Measurements from ENCODE around the gene CD69.

CD69 gene

GRCh38 chr12:9760699-9761418 lies at the start of gene CD69:
Gene CD69 (minus strand): TSS chr12:9760901. CDS start chr12:9760820, 81 bp downstream.
- no peak for DNase-seq

- no peak for DNase-seq
Observed at GRCh38 chr12:9809866-9810265, 49.2 kb upstream of the CD69 start.

GRCh38 chr12:9809338-9809737 lies 48.6 kb upstream of the CD69 start:
- no peak for DNase-seq

DNA sequence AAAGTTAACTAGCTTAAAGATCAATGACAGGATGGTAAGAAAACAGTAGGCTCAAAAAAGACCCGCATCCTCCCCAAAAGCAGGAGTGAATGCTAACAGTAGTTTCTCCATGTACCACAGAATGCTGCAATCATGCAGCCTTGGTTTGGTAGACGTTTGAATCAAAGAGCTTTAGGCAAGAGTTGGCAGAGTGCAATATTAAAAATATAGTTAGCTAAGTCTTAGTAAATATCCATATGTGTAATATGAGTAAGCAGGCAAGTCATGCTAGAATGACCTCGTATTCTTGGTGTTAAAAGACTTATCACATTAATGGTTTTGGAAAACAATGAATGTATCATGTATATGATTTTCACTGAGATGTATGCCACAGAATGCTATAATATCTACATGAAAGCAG lies 47.8 kb upstream of the CD69 start:
- no peak for DNase-seq

DNA sequence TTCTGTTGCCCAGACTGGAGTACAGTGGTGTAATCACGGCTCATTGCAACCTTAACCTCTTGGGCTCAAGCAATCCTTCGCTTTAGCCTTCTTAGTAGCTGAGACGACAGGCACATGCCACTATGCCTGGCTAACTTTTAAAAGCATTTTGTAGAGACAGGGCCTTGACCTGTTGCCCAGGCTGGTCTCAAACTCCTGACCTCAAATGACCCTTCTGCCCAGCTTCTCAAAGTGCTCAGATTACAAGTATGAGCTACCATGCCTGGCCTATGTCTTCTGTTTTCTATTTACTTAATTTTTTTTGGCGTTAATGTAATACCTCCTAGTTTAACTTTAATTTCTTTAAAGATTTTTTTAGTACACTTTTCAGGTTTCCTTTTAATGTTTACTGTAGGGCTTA lies 46.0 kb upstream of the CD69 start:
- no peak for DNase-seq

GRCh38 chr12:9805883-9806282 lies 45.2 kb upstream of the CD69 start:
- no peak for DNase-seq

DNA sequence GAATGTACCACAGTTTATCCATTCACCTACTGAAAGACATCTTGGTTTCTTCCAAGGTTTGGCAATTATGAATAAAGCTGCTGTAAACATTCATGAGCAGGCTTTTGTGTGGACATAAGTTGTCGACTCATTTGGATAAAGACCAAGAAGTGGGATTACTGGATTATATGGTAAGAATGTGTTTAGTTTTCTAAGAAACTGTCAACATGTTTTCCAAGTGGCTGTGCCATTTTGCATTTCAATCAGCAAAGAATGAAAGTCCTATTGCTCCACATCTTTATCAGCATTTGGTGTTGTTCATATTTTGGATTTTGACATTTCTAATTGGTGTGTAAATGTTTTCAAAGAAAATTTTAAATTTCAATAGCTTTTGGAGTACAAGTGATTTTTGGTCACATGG lies 39.3 kb upstream of the CD69 start:
- no peak for DNase-seq

DNA sequence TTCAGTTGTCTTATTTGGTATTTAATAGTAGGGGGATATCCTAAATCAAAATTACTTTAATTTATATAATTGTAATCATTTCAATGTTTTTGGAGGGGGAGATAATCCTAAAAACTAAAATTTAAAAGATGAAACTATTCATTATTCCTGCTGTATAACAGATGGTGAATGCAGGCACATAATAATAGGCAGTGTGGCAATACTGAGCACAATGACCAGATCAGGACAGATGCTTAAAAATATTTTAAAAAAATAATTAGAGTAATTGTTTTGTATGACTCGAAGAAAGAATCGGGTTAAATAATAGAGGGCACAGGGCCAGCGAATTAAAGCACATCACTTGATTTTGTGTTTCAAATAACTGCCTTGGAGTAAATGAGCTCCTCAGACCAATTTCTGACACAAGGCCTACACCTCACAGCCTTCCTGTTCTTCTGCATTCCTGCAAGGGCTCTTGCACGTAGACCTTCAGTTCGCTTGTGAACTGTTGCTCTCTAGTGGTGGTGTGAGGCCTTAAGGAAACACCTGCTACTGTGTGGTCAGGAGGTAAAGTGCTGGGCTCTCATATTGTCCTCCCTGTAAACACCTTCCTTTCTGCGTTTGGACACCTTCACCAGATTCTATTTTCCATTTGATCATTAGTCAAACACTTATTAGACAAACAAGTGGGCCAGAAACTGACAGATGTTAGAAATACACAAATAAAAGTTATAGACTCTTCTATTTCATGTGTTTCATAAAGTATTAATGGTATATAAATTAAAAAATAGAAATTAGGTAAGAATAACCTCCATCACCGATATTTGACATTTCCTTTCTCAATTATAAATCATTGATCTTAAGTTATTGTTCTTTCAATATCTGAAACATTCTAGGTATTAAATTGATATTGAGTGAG lies 37.3 kb upstream of the CD69 start:
- DNase-seq, result no peak

GRCh38 chr12:9796971-9797370 lies 36.3 kb upstream of the CD69 start:
- DNase-seq, result no peak

- DNase-seq, result no peak
Observed at GRCh38 chr12:9796346-9796745, 35.6 kb upstream of the CD69 start.

GRCh38 chr12:9795945-9796344 lies 35.2 kb upstream of the CD69 start:
- DNase-seq, result no peak

- DNase-seq, result no peak
Observed at GRCh38 chr12:9794484-9795093, 33.9 kb upstream of the CD69 start.

GRCh38 chr12:9793779-9794395 lies 33.2 kb upstream of the CD69 start:
- DNase-seq, result no peak

- no peak for DNase-seq
Observed at GRCh38 chr12:9792961-9793617, 32.4 kb upstream of the CD69 start.

DNA sequence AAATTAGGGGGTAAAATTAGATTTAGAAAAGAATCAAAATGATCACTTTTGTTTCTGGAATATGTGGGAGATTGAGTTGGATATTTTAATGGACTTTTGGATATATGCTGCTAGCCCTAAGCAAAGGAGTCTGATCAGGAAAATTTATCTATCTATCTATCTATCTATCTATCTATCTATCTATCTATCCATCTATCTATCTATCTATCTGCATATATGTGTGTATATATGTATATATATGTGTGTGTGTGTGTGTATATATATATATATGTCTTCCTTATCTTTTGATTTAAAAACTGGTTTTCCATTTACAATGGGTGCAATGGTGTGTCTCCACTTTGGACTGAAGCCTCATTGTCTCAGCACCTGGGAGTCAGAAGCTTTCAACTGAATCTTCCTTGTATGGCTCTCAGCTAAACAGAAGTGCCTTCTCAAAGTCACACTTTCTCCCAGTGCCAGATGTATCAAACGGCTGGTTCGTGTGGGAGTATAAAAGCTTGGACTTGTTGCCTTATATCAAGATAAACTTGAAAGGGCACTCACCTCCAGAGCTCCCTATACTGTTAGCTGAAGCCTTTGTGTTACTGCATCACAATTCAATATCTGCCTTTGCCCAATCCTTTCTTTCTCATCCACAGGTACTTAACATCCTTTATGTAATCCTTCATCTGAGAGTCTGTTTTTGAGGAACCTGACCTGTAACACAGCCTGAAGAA lies 31.6 kb upstream of the CD69 start:
- DNase-seq, result no peak

DNA sequence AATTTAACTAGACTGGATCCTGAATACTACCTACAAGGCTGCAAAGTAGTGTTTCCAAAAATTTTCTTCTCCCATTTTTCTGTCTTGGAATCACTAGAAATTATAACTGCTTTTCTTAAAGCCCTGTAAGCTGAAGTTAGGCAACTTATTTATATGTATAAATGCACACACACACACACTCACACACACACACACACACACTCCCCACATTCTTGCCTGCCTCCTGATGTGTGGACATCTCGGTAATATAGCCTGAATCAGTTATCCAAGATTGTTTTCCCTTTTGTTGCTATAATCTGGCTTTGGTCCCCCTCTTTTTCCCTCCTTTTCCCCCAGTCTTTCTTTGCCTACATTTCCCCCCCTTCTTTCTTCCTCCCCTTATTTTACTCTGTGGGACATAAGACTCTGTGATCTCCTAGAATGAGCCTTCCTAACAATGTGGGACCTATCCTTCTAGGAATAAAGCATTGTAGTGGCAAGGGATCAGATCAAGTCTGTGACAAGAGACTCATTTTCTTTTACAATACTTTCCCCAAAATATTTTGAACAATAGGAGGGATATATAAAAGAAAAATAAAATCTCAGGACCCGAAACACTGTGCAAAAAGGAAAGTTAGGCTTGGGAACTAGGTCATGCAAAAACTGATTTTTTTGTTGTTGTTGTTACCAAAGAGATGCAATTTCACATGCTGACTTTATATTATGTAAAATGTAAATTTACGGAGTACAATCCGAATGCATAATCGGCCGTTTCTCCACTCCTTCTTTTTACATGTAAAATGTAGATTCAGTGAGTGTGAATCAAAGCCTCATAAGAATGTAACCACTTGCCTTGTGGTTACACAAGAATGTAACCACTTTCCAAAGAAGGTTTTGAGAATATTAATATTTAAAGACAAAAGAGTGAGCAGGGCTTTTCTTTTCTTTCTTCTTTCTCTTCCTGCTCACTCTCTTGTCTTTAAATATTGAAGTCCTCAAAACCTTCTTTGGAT lies 26.3 kb upstream of the CD69 start:
- no peak for DNase-seq

- no peak for DNase-seq
Observed at GRCh38 chr12:9784816-9785215, 24.1 kb upstream of the CD69 start.

DNA sequence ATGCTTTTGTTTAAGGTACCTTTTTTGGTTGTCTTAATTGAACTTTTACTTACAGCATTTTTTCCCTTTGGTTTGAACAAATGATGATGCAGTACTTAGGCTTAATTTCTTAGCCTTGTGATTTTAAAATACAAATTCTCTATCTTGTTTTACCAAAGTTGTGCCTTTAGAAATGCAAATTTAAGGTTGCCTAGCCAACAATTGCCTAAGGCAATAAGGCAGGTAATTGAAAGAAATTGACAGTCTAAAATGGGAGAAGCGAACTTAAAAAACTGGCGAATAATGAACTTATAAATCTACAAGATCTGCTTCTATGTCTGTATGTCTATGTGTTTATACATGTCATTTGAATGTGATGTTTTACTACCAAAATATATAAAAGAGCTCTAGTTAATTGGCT lies 23.6 kb upstream of the CD69 start:
- DNase-seq, result no peak

DNA sequence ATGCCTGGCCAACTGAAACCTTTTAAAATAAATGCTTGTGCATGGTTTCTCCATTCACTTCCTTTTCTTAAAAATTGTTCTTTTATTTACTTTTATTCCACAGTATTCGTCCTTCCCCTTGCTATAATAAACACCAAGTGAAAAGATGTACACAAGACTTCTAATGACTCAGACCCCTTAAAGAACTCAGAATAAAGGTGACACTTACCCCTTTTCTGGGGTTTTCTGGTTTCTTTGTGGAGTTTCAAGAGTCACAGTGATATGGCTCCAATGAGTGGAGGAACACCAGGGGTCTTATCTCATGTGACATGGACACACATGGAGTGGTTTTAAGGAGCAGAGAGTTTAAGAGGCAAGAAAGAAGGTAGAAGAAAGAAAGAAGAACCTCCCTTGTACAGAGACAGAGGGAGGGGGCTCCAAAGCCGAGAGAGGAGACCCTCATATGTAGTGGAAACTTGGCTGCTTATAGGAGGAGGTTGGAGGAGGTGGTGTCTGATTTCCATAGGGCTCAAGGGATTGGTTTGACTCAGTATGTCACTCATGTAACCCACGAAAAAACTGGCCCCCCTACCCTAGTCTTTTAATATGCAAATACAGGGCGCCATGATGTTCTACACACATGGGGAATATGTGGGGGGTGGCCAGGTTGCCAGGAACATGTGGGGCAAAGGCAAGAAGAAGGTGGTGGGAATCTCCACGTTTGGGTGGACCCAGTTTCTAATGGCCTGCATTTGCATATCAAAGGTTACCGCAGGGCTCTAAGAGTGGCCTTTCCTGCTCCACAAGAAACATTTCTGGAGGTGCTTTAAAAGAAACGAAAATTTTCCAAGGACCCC lies 22.1 kb upstream of the CD69 start:
- no peak for DNase-seq

DNA sequence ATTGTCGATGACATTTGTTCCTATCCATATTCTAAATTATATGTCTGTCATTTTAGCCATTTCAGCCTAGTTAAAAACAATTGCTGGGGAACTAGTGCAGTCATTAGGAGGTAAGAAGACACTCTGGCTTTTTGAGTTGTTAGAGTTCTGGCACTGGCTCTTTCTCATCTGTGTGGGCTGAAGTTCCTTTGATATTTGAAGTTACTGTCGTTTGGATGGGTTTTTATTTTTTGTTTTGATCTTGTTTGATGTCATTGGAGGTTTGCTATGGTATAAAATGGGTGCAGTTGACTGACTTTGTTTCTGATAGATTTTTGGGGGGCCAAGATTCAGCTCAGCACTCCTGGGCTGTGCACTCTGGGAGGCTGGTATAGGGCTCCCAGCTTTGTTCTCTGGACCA lies 20.7 kb upstream of the CD69 start:
- no peak for DNase-seq

Measured in SHP77 treated with DMSO at 0.1 percent for 48 hours (cell line).